ENCODE data around the gene HERC2.

The HERC2 gene

DNA sequence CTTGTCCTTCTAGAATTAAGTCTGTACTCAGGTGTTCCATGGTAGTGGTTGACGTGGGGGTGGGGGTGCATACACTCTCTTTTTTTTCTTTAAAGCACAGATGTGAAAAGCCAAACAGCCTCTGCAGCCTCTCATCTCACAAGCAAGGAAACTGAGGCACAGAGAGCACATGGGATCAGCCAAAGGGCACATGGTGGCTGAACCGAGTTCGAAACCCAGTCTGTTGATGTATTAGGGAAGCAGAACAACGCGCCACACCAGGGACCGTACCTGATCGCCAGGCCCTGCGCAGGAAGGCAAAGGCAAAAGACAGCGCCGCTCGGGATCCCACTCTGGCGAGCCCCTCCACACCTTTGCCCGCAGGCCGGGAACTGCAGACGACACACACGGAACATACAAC lies 47.3 kb downstream of the HERC2 start:
- TF ChIP-seq, protein P1, sequence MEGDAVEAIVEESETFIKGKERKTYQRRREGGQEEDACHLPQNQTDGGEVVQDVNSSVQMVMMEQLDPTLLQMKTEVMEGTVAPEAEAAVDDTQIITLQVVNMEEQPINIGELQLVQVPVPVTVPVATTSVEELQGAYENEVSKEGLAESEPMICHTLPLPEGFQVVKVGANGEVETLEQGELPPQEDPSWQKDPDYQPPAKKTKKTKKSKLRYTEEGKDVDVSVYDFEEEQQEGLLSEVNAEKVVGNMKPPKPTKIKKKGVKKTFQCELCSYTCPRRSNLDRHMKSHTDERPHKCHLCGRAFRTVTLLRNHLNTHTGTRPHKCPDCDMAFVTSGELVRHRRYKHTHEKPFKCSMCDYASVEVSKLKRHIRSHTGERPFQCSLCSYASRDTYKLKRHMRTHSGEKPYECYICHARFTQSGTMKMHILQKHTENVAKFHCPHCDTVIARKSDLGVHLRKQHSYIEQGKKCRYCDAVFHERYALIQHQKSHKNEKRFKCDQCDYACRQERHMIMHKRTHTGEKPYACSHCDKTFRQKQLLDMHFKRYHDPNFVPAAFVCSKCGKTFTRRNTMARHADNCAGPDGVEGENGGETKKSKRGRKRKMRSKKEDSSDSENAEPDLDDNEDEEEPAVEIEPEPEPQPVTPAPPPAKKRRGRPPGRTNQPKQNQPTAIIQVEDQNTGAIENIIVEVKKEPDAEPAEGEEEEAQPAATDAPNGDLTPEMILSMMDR (IDR thresholded peaks at IDR 0.05) = no peak
- intact Hi-C loops (cut with DNase I; ENCODE audit: low total_unique reads) = no loop called here
- Histone ChIP-seq H3K4me1 (no peaks in the 10 kb centered on the region), H3K9me3 (no peaks in the 10 kb centered on the region), H3K36me3 (peaks cover 49 to 89% (median 56%) of the 10 kb centered on the region in 3 donors), H3K27me3 (no peaks in the 10 kb centered on the region), H3K4me3 (no peak overlapping the region), H3K27ac (no peak overlapping the region)
- DNase-seq = no peak

GRCh38 chr15:28273873-28274610 lies 47.9 kb downstream of the HERC2 start:
- Histone ChIP-seq H3K27ac (no peak overlapping the region), H3K4me1 (no peaks in the 10 kb centered on the region), H3K4me3 (no peak overlapping the region), H3K27me3 (no peaks in the 10 kb centered on the region), H3K9me3 (no peaks in the 10 kb centered on the region), H3K36me3 (peaks cover 50 to 89% (median 57%) of the 10 kb centered on the region in 3 donors)
- TF ChIP-seq, protein P1 (IDR thresholded peaks at IDR 0.05) = no peak
- intact Hi-C loops (cut with DNase I; ENCODE audit: low total_unique reads) = no loop called here
- DNase-seq = no peak

DNA sequence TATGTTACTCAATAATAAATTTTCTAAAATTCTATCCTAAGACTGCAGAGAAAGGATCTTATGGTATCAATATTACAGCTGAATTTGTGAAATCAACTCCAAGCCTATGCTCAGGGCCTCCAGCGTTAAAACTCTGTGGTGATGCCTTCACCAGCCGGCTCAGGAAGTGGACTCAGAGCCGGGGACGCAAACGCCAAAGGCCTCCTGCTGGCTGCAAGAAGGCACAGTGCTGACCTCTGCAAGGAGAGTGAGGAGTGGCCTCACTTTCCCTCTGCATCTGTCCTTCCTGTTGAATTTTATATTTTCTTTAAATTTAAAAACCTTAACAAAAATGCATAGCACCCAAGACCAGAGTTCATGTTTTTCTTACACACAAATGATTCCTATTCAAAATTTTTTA lies 48.5 kb downstream of the HERC2 start:
- Histone ChIP-seq H3K4me1 (no peaks in the 10 kb centered on the region), H3K27ac (no peak overlapping the region), H3K9me3 (no peaks in the 10 kb centered on the region), H3K36me3 (peaks cover 53 to 89% (median 63%) of the 10 kb centered on the region in 3 donors), H3K27me3 (no peaks in the 10 kb centered on the region), H3K4me3 (no peak overlapping the region)
- DNase-seq = no peak
- TF ChIP-seq, protein P1 (IDR thresholded peaks at IDR 0.05) = no peak
- intact Hi-C loops (cut with DNase I; ENCODE audit: low total_unique reads) = no loop called here

GRCh38 chr15:28272587-28272986 lies 49.4 kb downstream of the HERC2 start:
- H3K36me3 ChIP-seq = peaks cover 62 to 89% (median 66%) of the 10 kb centered on the region in 3 donors
- no peaks in the 10 kb centered on the region for H3K27me3 ChIP-seq
- no peak for DNase-seq
- H3K9me3 ChIP-seq = no peaks in the 10 kb centered on the region
- intact Hi-C loops (cut with DNase I; ENCODE audit: low total_unique reads) = no loop called here
- H3K27ac ChIP-seq = no peak overlapping the region
- no peaks in the 10 kb centered on the region for H3K4me1 ChIP-seq
- H3K4me3 ChIP-seq = no peak overlapping the region
- TF ChIP-seq, protein P1 (IDR thresholded peaks at IDR 0.05) = no peak

GRCh38 chr15:28271697-28272260 lies 50.2 kb downstream of the HERC2 start:
- Histone ChIP-seq H3K27ac (no peak overlapping the region), H3K9me3 (no peaks in the 10 kb centered on the region), H3K27me3 (no peaks in the 10 kb centered on the region), H3K4me1 (no peaks in the 10 kb centered on the region), H3K36me3 (peaks cover 70 to 89% (median 71%) of the 10 kb centered on the region in 3 donors), H3K4me3 (no peak overlapping the region)
- intact Hi-C loops (cut with DNase I; ENCODE audit: low total_unique reads) = no loop called here
- no peak for DNase-seq
- TF ChIP-seq, protein P1 (IDR thresholded peaks at IDR 0.05) = no peak

Measured in tibial artery (tissue), 4 donors.